Hepatocyte (in vitro differentiated cells): ENCODE data around the gene LAMB3. TPM values are rescaled to one million over a fixed set of nuclear protein-coding genes. Genes with fewer than 3 reads are reported as not detected.

Experiments
- DNase-seq: peaks from one replicate; pipeline ENCODE4 v3.0.0-alpha.2; 2016; ENCODE audit warnings: low spot score
- H2AFZ ChIP-seq: fragments of 200-600 bp; sonication (generic); 2 replicates; pipeline ENCODE4 v1.6.0; 2016; ENCODE audit warnings: antibody characterized with exemption, mild to moderate bottlenecking
- H3K27ac ChIP-seq: fragments of 200-600 bp; sonication (generic); 2 replicates; pipeline ENCODE4 v1.5.1; 2016; ENCODE audit warnings: mild to moderate bottlenecking
- H3K27me3 ChIP-seq: fragments of 200-600 bp; sonication (generic); 2 replicates; pipeline ENCODE4 v1.6.1; 2016
- H3K36me3 ChIP-seq: fragments of 200-600 bp; sonication (generic); replicated peaks from 2 replicates; pipeline ENCODE4 v1.5.1; 2016; ENCODE audit warnings: low read depth; ENCODE audit not compliant: insufficient read depth
- H3K4me1 ChIP-seq: fragments of 200-600 bp; sonication (generic); 2 replicates; pipeline ENCODE4 v1.5.1; 2016; ENCODE audit warnings: mild to moderate bottlenecking, moderate library complexity; ENCODE audit not compliant: insufficient read depth
- H3K4me2 ChIP-seq: fragments of 200-600 bp; sonication (generic); 2 replicates; pipeline ENCODE4 v1.6.0; 2016
- H3K4me3 ChIP-seq: fragments of 200-600 bp; sonication (generic); 2 replicates; pipeline ENCODE4 v1.5.1; 2016; ENCODE audit warnings: mild to moderate bottlenecking
- H3K79me2 ChIP-seq: fragments of 200-600 bp; sonication (generic); 2 replicates; pipeline ENCODE4 v1.6.0; 2017; ENCODE audit warnings: mild to moderate bottlenecking
- H3K9me2 ChIP-seq: fragments of 200-600 bp; sonication (generic); replicated peaks from 2 replicates; pipeline ENCODE4 v1.6.0; 2017; ENCODE audit warnings: mild to moderate bottlenecking; ENCODE audit not compliant: insufficient read depth
- H3K9me3 ChIP-seq: fragments of 200-600 bp; sonication (generic); 2 replicates; pipeline ENCODE4 v1.5.1; 2016; ENCODE audit warnings: low read depth, mild to moderate bottlenecking
- H4K20me1 ChIP-seq: fragments of 200-600 bp; sonication (generic); 2 replicates; pipeline ENCODE4 v1.6.0; 2016; ENCODE audit warnings: mild to moderate bottlenecking; ENCODE audit not compliant: insufficient read depth, poor library complexity, severe bottlenecking
- CTCF ChIP-seq: fragments of 200-600 bp; sonication (generic); IDR thresholded peaks from 2 replicates; pipeline ENCODE4 v1.5.1; 2016; ENCODE audit warnings: antibody characterized with exemption, mild to moderate bottlenecking; ENCODE audit not compliant: poor library complexity
- EZH2 ChIP-seq: fragments of 200-600 bp; sonication (generic); IDR thresholded peaks from 2 replicates; pipeline ENCODE4 v1.6.1; 2016; ENCODE audit warnings: antibody characterized with exemption, mild to moderate bottlenecking, borderline replicate concordance
- EZH2phosphoT487 ChIP-seq: fragments of 200-600 bp; sonication (generic); IDR thresholded peaks from one replicate; pipeline ENCODE4 v1.6.1; 2018; ENCODE audit warnings: antibody characterized with exemption, mild to moderate bottlenecking, low read depth, moderate library complexity; ENCODE audit not compliant: unreplicated experiment, severe bottlenecking
- WGBS: methylation state at CpG from one replicate; pipeline ENCODE4 v1.1.6; 2016; ENCODE audit warnings: low lambda C conversion rate; ENCODE audit errors: missing lambda C conversion rate; 5-methylcytosine and 5-hydroxymethylcytosine counted together
- polyA plus RNA-seq: library from polyadenylated mRNA; unstranded; fragments of >200 nt; fragmentation: Nextera tagmentation; extraction: Ambion mirVana; gene quantifications from 2 replicates; pipeline ENCODE4 v1.2.1, GENCODE V29; 2016
- total RNA-seq: library from RNA; depleted of rRNA; stranded (reverse); fragments of >200 nt; gene quantifications from 2 replicates; pipeline ENCODE4 v1.2.3, GENCODE V29; 2014

The LAMB3 gene
- total and polyA plus RNA-seq, 2 experiments from 2014 or later, result 55.9 to 76.9 TPM

- Histone ChIP-seq H3K27ac (peak overlapping the region; percentile 8), H4K20me1 (no peaks in the 10 kb centered on the region), H2AFZ (no peak overlapping the region), H3K9me2 (no peaks in the 10 kb centered on the region), H3K27me3 (peaks cover 21% of the 10 kb centered on the region), H3K9me3 (no peaks in the 10 kb centered on the region), H3K36me3 (no peaks in the 10 kb centered on the region), H3K4me3 (no peak overlapping the region), H3K79me2 (no peaks in the 10 kb centered on the region), H3K4me1 (peaks cover 28% of the 10 kb centered on the region), H3K4me2 (peak overlapping the region; percentile 94)
- no peak for TF ChIP-seq EZH2phosphoT487
- no peak for TF ChIP-seq EZH2
- TF ChIP-seq CTCF, result no peak
- no peak for DNase-seq
- 66% methylated on average over 7 of the region's 7 CpGs for WGBS
Measured at GRCh38 chr1:209673631-209674417, 21.6 kb upstream of the LAMB3 start.

GRCh38 chr1:209672705-209673630 is 20.7 kb upstream of the LAMB3 start:
- no peak overlapping the region for H3K4me3 ChIP-seq
- 78% methylated on average over 5 of the region's 5 CpGs for WGBS
- H3K9me3 ChIP-seq, result no peaks in the 10 kb centered on the region
- H2AFZ ChIP-seq, result no peak overlapping the region
- H4K20me1 ChIP-seq, result no peaks in the 10 kb centered on the region
- no peak for DNase-seq
- TF ChIP-seq EZH2 (no peak), EZH2phosphoT487 (no peak), CTCF (no peak)
- H3K9me2 ChIP-seq, result no peaks in the 10 kb centered on the region
- peak overlapping the region; percentile 8 for H3K27ac ChIP-seq
- H3K27me3 ChIP-seq, result peaks cover 15% of the 10 kb centered on the region
- H3K79me2 ChIP-seq, result no peaks in the 10 kb centered on the region
- H3K4me2 ChIP-seq, result no peak overlapping the region
- peaks cover 28% of the 10 kb centered on the region for H3K4me1 ChIP-seq
- no peaks in the 10 kb centered on the region for H3K36me3 ChIP-seq

DNA sequence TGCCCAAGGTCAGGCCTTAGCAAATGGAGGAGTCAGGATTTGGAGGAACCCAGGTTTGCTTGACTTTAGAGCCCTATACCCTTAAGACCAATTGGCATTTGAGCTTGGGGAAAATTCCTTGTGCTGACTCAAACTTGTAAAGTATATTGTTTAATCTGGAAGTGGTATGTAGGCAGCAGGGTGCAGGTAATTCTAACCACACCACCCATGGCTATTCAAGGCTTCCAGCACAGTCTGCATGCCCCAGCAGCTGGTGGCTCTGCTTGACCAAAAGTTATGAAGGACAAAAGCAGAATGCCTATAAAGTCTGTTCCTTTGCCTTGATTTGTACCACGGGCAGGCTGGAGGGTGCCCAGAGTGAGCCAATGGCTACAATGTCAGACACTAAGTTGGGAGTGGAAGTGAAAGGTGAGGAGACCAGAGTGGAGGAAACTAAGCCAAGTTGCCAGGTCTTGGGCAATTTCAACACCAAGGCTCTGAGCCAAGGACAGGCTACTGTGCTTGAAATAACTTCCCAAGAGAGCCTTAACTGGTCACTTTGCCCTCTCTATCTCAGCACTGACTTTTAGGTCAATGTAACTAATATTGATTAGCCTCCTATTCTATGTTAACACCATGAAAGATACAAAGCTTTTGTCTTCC is 18.3 kb upstream of the LAMB3 start:
- H3K4me3 ChIP-seq, result no peak overlapping the region
- peaks cover 21% of the 10 kb centered on the region for H3K4me1 ChIP-seq
- no peaks in the 10 kb centered on the region for H3K36me3 ChIP-seq
- H3K79me2 ChIP-seq, result no peaks in the 10 kb centered on the region
- H3K9me2 ChIP-seq, result no peaks in the 10 kb centered on the region
- DNase-seq, result no peak
- no peak overlapping the region for H2AFZ ChIP-seq
- no peaks in the 10 kb centered on the region for H4K20me1 ChIP-seq
- WGBS, result 86% methylated on average over 1 of the region's 1 CpG
- no peak overlapping the region for H3K4me2 ChIP-seq
- TF ChIP-seq CTCF, result no peak
- no peak for TF ChIP-seq EZH2phosphoT487
- no peak for TF ChIP-seq EZH2
- H3K27me3 ChIP-seq, result no peaks in the 10 kb centered on the region
- no peak overlapping the region for H3K27ac ChIP-seq
- H3K9me3 ChIP-seq, result no peaks in the 10 kb centered on the region
